Smooth muscle cell of bladder (primary cell): Measurements from ENCODE around the gene BMX. TPM values are rescaled to one million over a fixed set of nuclear protein-coding genes. Genes with fewer than 3 reads are reported as not detected.

Experiments used
- total RNA-seq: library from RNA; depleted of rRNA; stranded (reverse); fragments of >200 nt; gene quantifications from 2 replicates; pipeline ENCODE4 v1.2.3, GENCODE V29; 2014

BMX gene
- total RNA-seq, result under 0.01 and 0.14 TPM in 2 replicates

GRCh38 chrX:15500497-15500966 lies at the start of gene BMX:
TSS of gene BMX (plus strand) at chrX:15500807. CDS start at chrX:15508354, 7,547 bp downstream.

GRCh38 chrX:15493118-15493962 lies 7.3 kb upstream of the BMX start, which contains the start of gene PIR:
TSS of gene PIR (minus strand) at chrX:15493333. CDS start at chrX:15491257, 2,076 bp downstream.

GRCh38 chrX:15600745-15601144 lies 100.1 kb downstream of the BMX start, which contains the start of gene ACE2:
TSS of gene ACE2 (minus strand) at chrX:15600960. CDS start at chrX:15600911, 49 bp downstream.

Other genes starting within 250 kb of the BMX start
- 0.55 and 0.57 TPM in 2 replicates for gene ASB9, start 230.7 kb upstream of the BMX start, total RNA-seq
- not detected in 2 replicates for gene ASB11, start 185.2 kb upstream of the BMX start, total RNA-seq
- gene PIGA, start 165.3 kb upstream of the BMX start, total RNA-seq, result 5.0 and 8.5 TPM in 2 replicates
- 0.14 and 0.46 TPM in 2 replicates for gene VEGFD, start 116.4 kb upstream of the BMX start, total RNA-seq
- 26.7 and 32.0 TPM in 2 replicates for gene PIR, start 7.5 kb upstream of the BMX start, total RNA-seq
- under 0.01 and 0.09 TPM in 2 replicates for gene ACE2, start 100.2 kb downstream of the BMX start, total RNA-seq
- gene CLTRN, start 164.0 kb downstream of the BMX start, total RNA-seq, result 0.18 and 0.28 TPM in 2 replicates
- gene CA5B, start 237.5 kb downstream of the BMX start, total RNA-seq, result 5.8 and 9.5 TPM in 2 replicates